GM18508 (cell line): Measurements from ENCODE around the gene DISP1.

Experiments
- ATAC-seq: cut with Tn5 transposase; IDR thresholded peaks from one replicate; pipeline ENCODE4 v1.9.1; 2021; ENCODE audit warnings: moderate number of reproducible peaks; ENCODE audit not compliant: insufficient read depth, unreplicated experiment

DISP1 gene, protein sequence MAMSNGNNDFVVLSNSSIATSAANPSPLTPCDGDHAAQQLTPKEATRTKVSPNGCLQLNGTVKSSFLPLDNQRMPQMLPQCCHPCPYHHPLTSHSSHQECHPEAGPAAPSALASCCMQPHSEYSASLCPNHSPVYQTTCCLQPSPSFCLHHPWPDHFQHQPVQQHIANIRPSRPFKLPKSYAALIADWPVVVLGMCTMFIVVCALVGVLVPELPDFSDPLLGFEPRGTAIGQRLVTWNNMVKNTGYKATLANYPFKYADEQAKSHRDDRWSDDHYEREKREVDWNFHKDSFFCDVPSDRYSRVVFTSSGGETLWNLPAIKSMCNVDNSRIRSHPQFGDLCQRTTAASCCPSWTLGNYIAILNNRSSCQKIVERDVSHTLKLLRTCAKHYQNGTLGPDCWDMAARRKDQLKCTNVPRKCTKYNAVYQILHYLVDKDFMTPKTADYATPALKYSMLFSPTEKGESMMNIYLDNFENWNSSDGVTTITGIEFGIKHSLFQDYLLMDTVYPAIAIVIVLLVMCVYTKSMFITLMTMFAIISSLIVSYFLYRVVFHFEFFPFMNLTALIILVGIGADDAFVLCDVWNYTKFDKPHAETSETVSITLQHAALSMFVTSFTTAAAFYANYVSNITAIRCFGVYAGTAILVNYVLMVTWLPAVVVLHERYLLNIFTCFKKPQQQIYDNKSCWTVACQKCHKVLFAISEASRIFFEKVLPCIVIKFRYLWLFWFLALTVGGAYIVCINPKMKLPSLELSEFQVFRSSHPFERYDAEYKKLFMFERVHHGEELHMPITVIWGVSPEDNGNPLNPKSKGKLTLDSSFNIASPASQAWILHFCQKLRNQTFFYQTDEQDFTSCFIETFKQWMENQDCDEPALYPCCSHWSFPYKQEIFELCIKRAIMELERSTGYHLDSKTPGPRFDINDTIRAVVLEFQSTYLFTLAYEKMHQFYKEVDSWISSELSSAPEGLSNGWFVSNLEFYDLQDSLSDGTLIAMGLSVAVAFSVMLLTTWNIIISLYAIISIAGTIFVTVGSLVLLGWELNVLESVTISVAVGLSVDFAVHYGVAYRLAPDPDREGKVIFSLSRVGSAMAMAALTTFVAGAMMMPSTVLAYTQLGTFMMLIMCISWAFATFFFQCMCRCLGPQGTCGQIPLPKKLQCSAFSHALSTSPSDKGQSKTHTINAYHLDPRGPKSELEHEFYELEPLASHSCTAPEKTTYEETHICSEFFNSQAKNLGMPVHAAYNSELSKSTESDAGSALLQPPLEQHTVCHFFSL (N-terminal part only)

DNA sequence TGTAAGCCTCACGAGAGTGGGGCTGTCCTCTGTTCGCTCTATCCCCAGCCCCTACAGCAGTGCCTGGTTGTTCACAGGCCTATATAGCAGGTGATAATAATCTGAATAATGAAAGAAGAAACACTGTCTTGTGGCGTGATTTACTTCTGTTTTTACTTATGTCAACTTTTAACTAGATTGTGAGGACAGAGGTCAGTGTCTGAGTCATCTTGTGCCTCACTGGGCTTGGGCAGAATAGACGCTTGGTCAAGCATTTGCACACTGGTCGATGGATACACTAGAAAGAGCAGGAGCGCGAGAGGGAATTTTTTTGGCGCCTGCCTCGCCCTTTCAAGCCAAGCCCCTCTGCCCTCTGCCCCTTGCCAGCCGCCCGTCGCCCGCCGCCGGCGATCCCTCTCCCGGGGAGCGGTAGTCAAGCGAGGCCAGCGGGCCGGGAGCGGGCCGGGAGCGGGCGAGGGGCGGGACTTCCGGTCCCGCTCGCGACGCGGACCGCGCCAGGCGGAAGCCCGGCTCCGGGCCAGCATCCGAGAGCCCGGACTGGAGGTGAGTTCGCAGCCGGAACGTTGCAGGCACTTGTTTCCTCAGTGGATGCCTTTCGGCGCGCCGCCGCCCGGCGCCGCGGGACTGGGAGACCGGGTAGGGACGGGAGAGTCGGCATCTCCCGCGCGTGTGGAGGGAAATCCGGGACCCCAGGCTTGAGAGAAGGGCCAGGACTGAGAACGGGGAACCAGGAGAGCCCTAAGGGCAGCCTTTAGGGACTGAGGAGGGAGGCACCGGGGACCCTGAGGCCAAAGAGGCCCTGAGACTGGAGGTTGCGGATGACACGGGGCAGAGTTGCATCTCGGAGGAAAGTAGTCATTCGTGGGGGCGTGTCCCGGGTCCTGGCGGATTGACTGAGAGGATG lies at the start of gene DISP1:
Gene DISP1 (plus strand): TSS at position 504 of the 904 bp plus-strand sequence. CDS start 127,785 bp downstream, outside the sequence.
- peak; percentile 81 for ATAC-seq

DNA sequence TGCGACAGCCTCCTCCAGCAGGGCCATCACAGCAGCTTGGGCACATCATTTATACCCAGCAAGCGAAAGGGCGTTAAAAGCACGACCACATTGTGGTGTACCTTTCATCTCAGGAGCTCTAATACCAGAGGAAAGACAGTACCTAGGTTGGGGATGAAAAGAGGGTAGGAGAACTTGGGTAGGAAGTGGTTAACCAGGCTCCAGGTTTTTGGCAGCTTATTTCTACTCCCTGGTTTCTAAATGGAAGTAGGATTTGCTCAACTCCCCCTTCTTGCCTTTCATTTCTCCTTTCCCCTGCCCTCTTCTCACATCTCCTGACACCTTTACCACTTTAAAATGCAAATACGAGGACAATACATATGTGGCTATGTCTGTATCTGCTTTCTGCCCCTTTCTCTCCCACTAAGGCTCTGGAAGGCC lies 47.7 kb upstream of the DISP1 start:
- ATAC-seq: no peak

DNA sequence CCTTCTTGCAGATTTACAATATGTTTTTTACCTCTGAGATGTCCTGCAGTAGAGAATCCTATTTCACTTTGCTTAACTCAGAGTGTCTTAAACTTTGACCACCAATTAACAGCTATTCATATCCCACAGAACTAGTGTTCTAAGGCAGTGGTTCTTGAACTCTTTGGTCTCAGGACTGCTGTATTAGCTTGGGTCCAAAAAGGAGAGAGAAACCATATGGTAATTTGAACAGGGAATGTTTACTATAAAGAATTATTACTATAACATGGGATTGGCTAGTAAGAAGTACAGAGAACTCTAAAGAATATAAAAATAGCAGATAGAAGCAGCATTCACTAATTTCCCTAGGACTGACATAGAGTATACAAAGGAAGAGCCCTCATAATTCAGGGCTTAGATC lies 46.2 kb upstream of the DISP1 start:
- ATAC-seq: no peak

DNA sequence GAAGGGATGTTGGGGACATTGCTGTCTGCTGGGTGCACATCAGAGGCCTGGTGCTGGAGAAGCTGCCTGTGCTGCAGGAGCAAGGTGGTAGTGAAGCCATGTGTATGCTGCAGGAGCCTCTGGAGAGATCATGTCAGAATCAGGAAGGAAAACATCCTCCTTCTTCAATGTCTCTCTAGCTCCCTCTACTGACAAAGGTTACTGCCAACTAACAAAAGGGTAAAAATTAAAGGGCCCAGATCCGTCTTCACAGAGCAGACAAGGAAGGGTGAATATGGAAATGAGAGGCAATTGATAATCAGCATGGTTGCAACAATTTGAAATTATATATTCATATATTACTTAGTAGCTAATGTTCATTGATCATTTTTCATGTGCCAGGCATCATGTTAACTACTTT lies 45.7 kb upstream of the DISP1 start:
- ATAC-seq: no peak

DNA sequence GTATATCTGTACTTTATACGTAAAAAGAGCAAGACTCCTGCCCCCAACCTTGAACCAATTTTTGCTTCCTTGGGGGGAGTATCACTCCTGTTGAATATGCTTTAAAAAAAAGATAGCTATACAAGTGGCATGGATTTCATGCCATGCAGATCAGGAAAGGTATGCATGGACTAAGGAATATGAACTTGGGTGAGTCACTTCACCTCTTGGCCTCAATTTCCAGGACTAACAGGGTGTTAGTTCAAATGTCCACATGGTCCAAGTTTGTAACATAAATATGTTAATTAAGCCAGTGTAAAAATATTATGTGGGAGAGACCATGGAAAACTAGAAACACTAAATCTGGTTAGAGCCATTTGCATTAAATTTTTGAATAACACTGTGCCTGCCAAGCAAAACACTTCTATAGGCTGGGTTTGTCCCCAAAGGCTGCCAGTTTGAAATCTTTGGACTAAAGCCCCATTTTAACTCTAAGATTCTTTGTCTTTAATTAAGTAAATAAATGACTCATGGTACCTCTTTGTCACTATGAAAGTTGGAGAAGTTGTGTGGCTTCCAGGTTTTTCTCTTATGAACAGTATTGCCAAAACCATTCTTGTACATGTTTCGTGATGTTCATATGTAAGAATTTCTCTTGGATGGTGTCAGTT lies 44.7 kb upstream of the DISP1 start:
- ATAC-seq: no peak

DNA sequence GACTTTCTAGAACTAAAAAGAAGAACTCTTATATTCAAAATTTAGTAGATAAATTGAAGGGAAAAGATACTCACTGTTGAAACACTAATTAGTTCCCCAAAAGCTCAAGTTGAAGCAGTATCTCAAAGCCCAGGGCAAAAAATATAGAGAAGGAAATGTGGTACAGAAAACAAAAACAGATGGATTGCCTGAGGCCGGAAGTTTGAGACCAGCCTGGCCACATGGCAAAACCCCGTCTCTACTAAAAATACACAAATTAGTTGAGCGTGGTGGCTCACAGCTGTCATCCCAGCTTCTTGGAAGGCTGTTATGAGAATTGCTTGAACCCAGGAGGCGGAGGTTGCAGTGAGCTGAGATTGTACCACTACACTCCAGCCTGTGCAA lies 41.9 kb upstream of the DISP1 start:
- peak; percentile 83 for ATAC-seq

DNA sequence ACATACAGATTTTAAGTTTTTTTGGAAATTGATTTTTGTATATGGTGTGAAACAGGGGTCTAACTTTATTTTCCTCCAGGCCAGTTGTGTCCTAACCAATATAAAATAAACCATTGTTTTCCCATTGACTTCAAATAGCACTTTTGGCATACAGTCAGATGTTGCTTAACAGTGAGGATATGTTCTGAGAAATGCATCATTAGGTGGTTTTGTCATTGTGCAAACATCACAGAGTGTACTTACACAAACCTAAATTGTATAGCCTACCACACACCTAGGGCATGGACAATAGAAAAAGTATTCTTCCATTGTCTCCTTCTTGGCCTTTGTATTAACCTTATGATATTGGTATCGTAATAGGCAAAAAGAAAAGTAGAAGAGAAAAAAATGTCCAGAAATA lies 37.4 kb upstream of the DISP1 start:
- ATAC-seq: no peak

DNA sequence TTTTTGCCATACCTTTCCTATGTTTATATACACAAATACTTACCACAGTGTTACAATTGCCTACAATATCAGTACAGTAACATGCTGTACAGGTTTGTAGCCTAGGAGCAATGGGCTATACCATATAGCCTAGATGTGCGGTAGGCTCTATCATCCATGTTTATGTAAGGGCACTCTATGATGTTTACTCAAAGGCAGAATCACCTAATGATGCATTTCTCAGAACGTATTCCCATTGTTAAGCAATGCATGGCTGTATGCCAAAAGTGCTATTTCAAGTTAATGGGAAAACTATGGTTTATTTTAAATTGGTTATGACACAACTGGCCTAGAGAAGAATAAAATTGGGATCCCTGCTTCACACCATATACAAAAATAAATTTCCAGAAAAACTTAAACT lies 36.9 kb upstream of the DISP1 start:
- no peak for ATAC-seq

DNA sequence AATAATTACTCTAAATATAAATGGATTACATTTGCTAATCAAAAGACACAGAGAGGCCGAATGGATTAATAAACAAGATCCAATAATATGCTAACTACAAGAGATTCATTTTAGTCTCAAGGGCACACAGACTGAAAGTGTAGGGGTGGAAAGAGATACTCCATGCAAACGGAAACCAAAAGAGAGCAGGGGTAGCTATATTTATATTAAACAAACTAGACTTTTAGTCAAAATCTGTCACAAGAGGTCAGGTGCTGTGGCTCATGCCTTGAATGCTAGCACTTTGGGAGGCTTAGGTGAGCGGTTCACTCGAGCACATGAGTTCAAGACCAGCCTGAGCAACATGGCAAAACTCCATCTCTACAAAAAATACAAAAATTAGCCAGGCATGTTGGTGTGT lies 33.6 kb upstream of the DISP1 start:
- no peak for ATAC-seq

DNA sequence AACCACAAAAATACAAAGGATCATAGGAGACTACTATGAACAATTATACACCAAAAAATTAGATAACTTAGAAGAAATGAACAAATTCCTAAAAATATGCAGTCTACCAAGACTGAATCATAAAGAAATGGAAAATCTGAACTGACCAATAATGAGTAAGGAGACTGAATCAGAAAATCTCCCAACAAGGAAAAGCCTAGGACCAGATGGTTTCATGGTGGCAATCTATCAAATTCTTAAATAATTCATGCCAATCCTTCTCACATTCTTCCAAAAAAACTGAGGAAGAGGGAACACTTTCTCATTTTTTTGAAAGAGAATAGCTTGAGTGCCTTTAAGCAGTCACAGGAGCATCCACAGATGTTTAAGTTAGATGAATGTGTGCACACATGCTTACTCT lies 31.8 kb upstream of the DISP1 start:
- ATAC-seq: no peak

DNA sequence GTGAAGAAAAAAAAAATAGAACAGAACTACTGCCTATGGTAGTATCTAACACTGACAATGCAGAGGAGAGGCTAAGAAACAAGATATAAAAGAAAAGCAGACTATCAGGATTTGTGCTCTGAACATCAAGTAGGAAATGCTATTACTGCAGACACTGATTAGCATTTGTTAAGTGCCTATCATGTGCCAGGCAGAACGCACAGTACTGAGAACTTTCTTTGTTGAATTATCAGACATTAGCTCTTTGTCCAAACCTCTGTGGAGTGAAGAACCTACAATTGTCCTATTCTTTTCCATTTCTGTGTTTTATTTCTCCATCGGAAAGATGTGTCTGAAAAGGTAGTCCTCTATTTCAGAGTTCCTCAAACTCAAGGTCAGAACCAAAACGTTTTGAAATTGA lies 30.5 kb upstream of the DISP1 start:
- no peak for ATAC-seq

DNA sequence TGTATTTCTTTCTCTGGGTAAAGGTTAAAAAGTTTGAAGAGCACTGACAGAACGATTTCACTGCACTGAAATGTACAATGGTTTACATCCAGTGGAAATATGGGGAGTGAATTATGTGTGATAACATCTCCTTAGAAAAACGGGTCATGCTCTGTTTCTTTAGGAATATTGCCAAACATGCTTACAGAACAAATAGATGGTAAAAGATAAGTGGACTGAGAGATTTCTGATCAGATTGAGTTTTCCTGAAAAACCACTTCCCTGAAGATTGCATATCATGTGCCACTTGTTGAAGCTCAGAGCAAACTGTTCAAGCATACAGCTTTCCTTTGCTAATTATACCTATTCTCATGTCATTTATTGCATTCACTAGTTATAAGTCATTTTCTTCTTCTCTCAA lies 29.9 kb upstream of the DISP1 start:
- ATAC-seq: no peak

DNA sequence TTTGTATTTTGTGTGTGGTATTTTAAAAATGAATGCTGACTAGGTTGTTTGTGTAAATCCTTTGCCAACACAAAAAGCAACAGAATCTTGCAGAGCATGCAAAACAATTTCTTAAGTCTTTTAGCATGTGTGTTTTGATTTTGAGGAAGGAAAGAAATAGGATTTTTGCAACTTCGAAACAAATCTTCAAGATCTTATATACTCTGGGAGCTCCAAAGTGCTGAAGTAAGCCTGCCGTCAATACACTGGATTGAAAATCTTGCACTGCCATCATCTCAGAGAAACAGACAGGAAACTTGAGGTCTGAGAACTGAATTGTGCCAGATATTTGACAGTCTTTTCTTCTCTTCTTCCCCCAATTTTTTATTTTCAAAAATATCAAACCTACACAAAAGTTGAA lies 29.3 kb upstream of the DISP1 start:
- ATAC-seq: no peak

DNA sequence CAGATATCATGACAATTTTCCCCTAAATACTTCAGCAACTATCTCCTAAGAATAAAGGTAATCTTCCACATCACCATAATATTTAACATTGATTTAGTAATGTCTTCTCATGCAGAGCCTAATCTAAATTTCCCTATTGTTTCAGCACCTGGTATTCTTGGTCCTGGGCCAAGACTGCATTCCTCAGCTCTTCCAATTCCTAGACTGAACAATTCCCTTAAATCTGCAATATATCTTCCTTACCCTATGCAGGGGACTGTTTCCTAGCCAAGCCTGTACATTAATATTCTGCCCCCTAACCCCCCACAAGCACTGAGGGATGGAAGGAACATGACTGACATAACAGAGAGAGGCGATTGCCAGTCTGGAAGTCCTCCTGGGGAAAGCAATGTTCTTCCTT lies 28.7 kb upstream of the DISP1 start:
- no peak for ATAC-seq

DNA sequence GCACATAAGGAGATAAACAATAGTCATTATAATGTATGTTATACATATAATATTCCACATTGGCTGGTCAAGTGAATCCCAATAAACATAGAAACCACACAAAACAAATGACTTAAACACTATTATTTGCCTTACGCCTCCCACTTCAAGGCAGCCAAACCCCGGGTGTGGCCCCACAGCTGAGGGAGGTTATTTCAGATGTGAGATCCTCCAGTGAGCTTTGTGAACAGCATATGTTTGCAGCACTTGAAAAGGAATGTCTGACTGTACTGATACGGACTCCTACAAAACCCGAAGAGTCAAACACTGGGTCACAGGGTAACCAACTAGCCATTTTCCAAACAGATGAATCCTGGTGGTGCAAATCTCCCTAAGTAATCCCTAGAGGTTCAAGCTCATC lies 27.1 kb upstream of the DISP1 start:
- ATAC-seq: no peak

DNA sequence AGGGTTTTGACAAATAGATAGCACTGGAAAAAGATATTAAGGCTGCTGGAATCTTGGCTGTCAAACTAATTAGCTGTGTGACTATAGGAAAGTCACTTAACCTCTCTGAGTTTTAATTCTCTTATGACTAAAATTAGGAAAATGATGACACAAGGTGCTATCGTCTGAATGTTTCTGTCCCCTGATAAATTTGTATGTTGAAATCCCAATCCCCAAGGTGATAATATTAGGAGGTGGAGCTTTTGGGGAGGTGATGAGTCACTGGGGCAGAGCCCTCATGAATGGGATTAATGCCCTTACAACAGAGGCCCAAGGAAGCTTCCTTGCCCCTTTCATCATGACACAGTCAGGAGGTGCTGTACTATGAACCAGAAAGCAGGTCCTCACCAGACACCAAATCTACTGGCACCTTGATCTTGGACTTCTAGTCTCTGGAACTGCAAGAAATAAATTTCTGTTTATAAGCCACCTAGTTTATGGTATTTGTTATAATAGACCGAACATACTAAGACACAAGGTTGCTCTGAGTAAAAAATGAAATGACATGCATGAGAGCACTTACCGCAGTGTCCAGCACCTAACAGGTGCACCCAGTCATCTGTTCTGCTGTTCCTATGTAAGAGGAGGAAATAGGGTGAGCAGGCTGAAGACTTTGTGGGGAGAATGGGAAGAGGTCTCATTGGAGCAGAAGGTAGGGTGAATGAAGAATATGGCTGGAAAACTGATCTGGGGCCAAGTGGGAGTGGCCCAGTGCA lies 26.3 kb upstream of the DISP1 start:
- peak; percentile 65 for ATAC-seq

DNA sequence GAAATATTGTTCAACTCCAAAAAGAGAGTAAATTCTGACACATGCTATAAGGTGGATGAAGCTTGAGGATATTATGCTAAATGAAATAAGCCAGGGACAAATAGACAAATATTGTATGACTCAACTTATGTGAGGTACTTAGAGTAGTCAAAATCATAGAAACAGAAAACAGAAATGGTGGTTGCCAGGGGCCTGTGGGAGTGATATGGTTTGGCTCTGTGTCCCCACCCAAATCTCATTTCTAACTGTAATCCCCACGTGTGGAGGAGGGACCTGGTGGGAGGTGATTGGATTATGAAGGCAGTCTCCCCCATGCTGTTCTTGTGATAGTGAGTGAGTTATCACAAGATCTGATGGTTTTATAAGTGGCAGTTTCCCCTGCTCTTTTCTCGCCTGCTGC lies 24.7 kb upstream of the DISP1 start:
- ATAC-seq: no peak

DNA sequence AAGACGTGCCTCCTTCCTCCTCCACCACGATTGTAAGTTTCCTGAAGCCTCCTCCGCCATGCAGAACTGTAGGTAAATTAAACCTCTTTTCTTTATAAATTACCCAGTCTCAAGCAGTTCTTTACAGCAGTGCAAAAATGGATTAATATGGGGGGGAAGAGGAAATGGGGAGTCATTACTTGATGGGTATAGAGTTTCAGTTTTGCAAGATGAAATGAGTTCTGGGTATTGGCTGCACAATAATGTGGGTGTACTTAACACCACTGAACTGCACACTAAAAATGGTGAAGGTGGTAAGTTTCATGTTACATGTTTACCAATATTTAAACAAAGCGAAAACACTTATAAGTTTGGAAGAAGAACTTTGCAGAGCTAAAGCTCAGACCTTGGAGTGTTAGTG lies 24.3 kb upstream of the DISP1 start:
- no peak for ATAC-seq
